Mucosa of gallbladder (tissue), 1 donor: ENCODE measurements around the gene RIPPLY1. TPM values are rescaled to one million over a fixed set of nuclear protein-coding genes. Genes with fewer than 3 reads are reported as not detected.

ENCODE experiments used
- total RNA-seq: library from RNA; stranded (reverse); gene quantifications from one replicate; pipeline ENCODE4 v1.2.1, GENCODE V29; 2021
- donor health status: DM: no; HTN: no; CAD: no.

The RIPPLY1 gene
- total RNA-seq, 1 donor from 2014 or later: not detected

Other genes starting within 250 kb of the RIPPLY1 start
- gene RNF128, start 176.6 kb downstream of the RIPPLY1 start, total RNA-seq: 144 TPM
- 14.6 TPM for gene TBC1D8B, start 100.7 kb downstream of the RIPPLY1 start, total RNA-seq
- gene CLDN2, start 17.1 kb upstream of the RIPPLY1 start, total RNA-seq: 236 TPM
- 20.0 TPM for gene MORC4, start 96.9 kb upstream of the RIPPLY1 start, total RNA-seq
- 18.7 TPM for gene RBM41, start 215.5 kb upstream of the RIPPLY1 start, total RNA-seq